ENCODE results near the gene EXOC3L4. TPM values are rescaled to one million over a fixed set of nuclear protein-coding genes. Genes with fewer than 3 reads are reported as not detected.

Gene EXOC3L4
- polyA plus RNA-seq, 2 of the 4 experiments (the other 2 are of a cell fraction), result 1.5 to 4.3 TPM

DNA sequence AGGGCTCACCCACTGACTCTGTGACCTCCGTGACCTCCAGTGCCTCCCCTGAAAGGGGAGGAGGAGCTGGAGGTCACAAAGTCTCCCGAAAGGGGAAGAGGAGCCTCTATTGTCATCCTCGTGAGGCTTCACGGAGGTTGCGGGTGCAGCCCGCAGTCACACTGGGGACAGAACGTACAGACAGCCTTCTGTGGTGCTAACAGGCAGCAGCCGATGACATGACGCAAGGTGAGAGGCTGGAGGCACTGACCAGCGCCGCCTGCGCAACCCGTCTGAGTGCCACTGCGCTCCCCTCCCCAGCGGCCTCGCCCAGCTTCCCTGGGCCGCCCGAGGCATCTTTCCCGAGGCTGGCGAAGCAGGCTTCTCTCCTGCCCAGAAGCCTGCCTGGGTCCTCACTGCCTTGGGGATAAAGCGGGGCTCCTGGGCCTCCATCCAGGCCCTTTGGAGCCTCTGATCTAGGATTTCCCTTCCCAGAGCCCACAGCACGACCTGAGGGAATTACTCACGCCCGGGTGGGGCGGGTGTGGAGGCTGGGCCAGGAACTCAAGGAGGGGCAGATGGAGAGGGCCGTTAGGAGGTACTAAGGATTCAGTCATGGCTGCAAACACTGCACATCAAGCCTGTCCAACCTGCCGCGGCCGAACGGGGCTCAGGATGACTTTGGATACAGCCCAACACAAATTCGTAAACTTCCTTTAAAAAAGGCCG is 22.8 kb upstream of the EXOC3L4 start (continued):
- TF ChIP-seq ZC3H11A (IDR thresholded peaks at IDR 0.05) (no peak), NR3C1 (IDR thresholded peaks at IDR 0.05) (no peak)

- DNase-seq (ENCODE audit: low read depth in 1 of 2, low spot score in 1 of 2), result peak; percentile 82 to 91
- 50% methylated on average over 20 of the region's 21 CpGs for WGBS (ENCODE audit: missing lambda C conversion rate)
- peak overlapping the region; percentile 96 for H3K4me2 ChIP-seq
- no peak for TF ChIP-seq FOXS1 (CRISPR knock-in tag; IDR thresholded peaks at IDR 0.05)
- no peak for TF ChIP-seq GATA3 (IDR thresholded peaks at IDR 0.05; ENCODE audit: borderline replicate concordance)
- no peak for TF ChIP-seq RCOR1 (IDR thresholded peaks at IDR 0.05; ENCODE audit: low read depth, low read length)
- no peak for TF ChIP-seq PHF8 (IDR thresholded peaks at IDR 0.05; ENCODE audit: borderline replicate concordance, low read depth)
- no peak for TF ChIP-seq RFX5 (IDR thresholded peaks at IDR 0.05)
- no peak for TF ChIP-seq MAZ (IDR thresholded peaks at IDR 0.05; ENCODE audit: borderline replicate concordance, low read depth, low read length)
- TF ChIP-seq JUN (IDR thresholded peaks at IDR 0.05), result peak in 1 of 2 experiments; percentile 87; a peak in 1 of 5 replicates
- no peak for TF ChIP-seq BCL3 (IDR thresholded peaks at IDR 0.05)
- TF ChIP-seq MAFK (IDR thresholded peaks at IDR 0.05; ENCODE audit: partially characterized antibody), result peak; percentile 33
- TF ChIP-seq E2F6 (IDR thresholded peaks at IDR 0.05; ENCODE audit: borderline replicate concordance, low read depth), result 0 out of 2 replicates have a peak, but pooled peaks have one; percentile 57
- TF ChIP-seq RAD21 (conservative IDR thresholded peaks at IDR 0.05 in 1 of 2, IDR thresholded peaks at IDR 0.05 in 1 of 2), result peak in 1 of 2 experiments; percentile 30; a peak in 2 of 5 replicates
- TF ChIP-seq CHD4 (IDR thresholded peaks at IDR 0.05; ENCODE audit: borderline replicate concordance), result no peak
- no peak for TF ChIP-seq SMC3 (IDR thresholded peaks at IDR 0.05)
- TF ChIP-seq ZNF302 (CRISPR knock-in tag; IDR thresholded peaks at IDR 0.05), result no peak
- no peak for TF ChIP-seq KDM1A (IDR thresholded peaks at IDR 0.05; ENCODE audit: low read depth)
- TF ChIP-seq TP53 (CRISPR knock-in tag; IDR thresholded peaks at IDR 0.05), result no peak
- TF ChIP-seq ESRRA (IDR thresholded peaks at IDR 0.05; ENCODE audit: borderline replicate concordance, low read length), result no peak
- no peak for TF ChIP-seq RNF2 (IDR thresholded peaks at IDR 0.05; ENCODE audit: borderline replicate concordance, low read depth)
- TF ChIP-seq, protein P1, sequence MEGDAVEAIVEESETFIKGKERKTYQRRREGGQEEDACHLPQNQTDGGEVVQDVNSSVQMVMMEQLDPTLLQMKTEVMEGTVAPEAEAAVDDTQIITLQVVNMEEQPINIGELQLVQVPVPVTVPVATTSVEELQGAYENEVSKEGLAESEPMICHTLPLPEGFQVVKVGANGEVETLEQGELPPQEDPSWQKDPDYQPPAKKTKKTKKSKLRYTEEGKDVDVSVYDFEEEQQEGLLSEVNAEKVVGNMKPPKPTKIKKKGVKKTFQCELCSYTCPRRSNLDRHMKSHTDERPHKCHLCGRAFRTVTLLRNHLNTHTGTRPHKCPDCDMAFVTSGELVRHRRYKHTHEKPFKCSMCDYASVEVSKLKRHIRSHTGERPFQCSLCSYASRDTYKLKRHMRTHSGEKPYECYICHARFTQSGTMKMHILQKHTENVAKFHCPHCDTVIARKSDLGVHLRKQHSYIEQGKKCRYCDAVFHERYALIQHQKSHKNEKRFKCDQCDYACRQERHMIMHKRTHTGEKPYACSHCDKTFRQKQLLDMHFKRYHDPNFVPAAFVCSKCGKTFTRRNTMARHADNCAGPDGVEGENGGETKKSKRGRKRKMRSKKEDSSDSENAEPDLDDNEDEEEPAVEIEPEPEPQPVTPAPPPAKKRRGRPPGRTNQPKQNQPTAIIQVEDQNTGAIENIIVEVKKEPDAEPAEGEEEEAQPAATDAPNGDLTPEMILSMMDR (IDR thresholded peaks at IDR 0.05), result 0 out of 3 replicates have a peak, but pooled peaks have one; percentile 15
- no peak for TF ChIP-seq CBX2 (IDR thresholded peaks at IDR 0.05; ENCODE audit: borderline replicate concordance, low read depth)
- TF ChIP-seq JUNB (IDR thresholded peaks at IDR 0.05), result peak; percentile 74
- TF ChIP-seq NR3C1 (IDR thresholded peaks at IDR 0.05), result no peak
- TF ChIP-seq, protein P2, sequence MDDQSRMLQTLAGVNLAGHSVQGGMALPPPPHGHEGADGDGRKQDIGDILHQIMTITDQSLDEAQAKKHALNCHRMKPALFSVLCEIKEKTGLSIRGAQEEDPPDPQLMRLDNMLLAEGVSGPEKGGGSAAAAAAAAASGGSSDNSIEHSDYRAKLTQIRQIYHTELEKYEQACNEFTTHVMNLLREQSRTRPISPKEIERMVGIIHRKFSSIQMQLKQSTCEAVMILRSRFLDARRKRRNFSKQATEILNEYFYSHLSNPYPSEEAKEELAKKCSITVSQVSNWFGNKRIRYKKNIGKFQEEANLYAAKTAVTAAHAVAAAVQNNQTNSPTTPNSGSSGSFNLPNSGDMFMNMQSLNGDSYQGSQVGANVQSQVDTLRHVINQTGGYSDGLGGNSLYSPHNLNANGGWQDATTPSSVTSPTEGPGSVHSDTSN (IDR thresholded peaks at IDR 0.05), result no peak; the same call in 1 of the 2 replicates
- no peak for TF ChIP-seq HOXB5 (CRISPR knock-in tag; IDR thresholded peaks at IDR 0.05)
- no peak for TF ChIP-seq REST (IDR thresholded peaks at IDR 0.05)
- peak; percentile 52 to 53; a peak in 2 of 5 replicates for TF ChIP-seq EP300 (IDR thresholded peaks at IDR 0.05)
- TF ChIP-seq HOXB13 (CRISPR knock-in tag; IDR thresholded peaks at IDR 0.05; ENCODE audit: low read depth), result no peak
Measured at GRCh38 chr14:103072595-103073366, 21.7 kb upstream of the EXOC3L4 start.

More at GRCh38 chr14:103072595-103073366, 21.7 kb upstream of the EXOC3L4 start:
- ATAC-seq, result peak; percentile 52 to 61
- H3K4me3 ChIP-seq, result peak overlapping the region; percentile 24
- no peaks in the 10 kb centered on the region for H3K9me3 ChIP-seq
- ChIA-PET POLR2A (no interaction called here), CTCF (interaction anchor here (0.6 to 11.1 kb wide), 7 partner anchors 11 to 220 kb away, joined by 3 to 259 read pairs (median 3); partner anchors contain the start of genes EXOC3L4 and LBHD2)
- H3K4me1 ChIP-seq, result peaks cover 70% of the 10 kb centered on the region
- peak; percentile 82 for FAIRE-seq
- peak overlapping the region; percentile 97 to 99 for H3K27ac ChIP-seq
